ENCODE measurements around the gene LCP2. TPM values are rescaled to one million over a fixed set of nuclear protein-coding genes. Genes with fewer than 3 reads are reported as not detected.

Gene LCP2
- total and polyA plus RNA-seq, 12 donors, result 2.4 to 53.7 (median 17.7) TPM

GRCh38 chr5:170310256-170310926 lies 12.8 kb upstream of the LCP2 start:
- Histone ChIP-seq H3K4me1 (replicated peaks in 1 of 2) (peaks cover 18 to 37% of the 10 kb centered on the region in 2 donors), H3K27me3 (no peaks in the 10 kb centered on the region), H3K4me3 (no peak overlapping the region), H3K27ac (peak overlapping the region in 1 of 5 donors; percentile 38), H3K9me3 (replicated peaks in 1 of 3) (no peaks in the 10 kb centered on the region), H3K36me3 (replicated peaks in 1 of 2) (no peaks in the 10 kb centered on the region)
- intact Hi-C loops (cut with DNase I), result no loop called here
- no peak for DNase-seq
- 60 to 74% (median 70%) methylated on average over 4 to 5 of the region's 5 CpGs for WGBS, 4 donors
- TF ChIP-seq CTCF (IDR thresholded peaks at IDR 0.05), result no peak
- no peak for TF ChIP-seq POLR2A (IDR thresholded peaks at IDR 0.05)

GRCh38 chr5:170308686-170309085 lies 11.1 kb upstream of the LCP2 start:
- TF ChIP-seq CTCF (IDR thresholded peaks at IDR 0.05) (no peak), POLR2A (IDR thresholded peaks at IDR 0.05) (no peak)
- Histone ChIP-seq H3K9me3 (replicated peaks in 1 of 3) (no peaks in the 10 kb centered on the region), H3K4me1 (replicated peaks in 1 of 2) (peaks cover 12 to 31% of the 10 kb centered on the region in 2 donors), H3K27ac (peak overlapping the region in 2 of 5 donors; percentile 84), H3K27me3 (no peaks in the 10 kb centered on the region), H3K36me3 (replicated peaks in 1 of 2) (no peaks in the 10 kb centered on the region), H3K4me3 (no peak overlapping the region)
- intact Hi-C loops (cut with DNase I), result no loop called here
- DNase-seq, result no peak
- WGBS, 4 donors, result 81 to 89% (median 86%) methylated on average over 2 of the region's 2 CpGs

- no peak overlapping the region for H3K4me3 ChIP-seq
- no peaks in the 10 kb centered on the region for H3K9me3 ChIP-seq (replicated peaks in 1 of 3)
- intact Hi-C loops (cut with DNase I), result no loop called here
- TF ChIP-seq POLR2A (IDR thresholded peaks at IDR 0.05) (peak in 1 of 2 donors; percentile 10), CTCF (IDR thresholded peaks at IDR 0.05) (no peak)
- peak overlapping the region in 3 of 5 donors; percentile 61 to 84 (median 84) for H3K27ac ChIP-seq
- DNase-seq, result peak; percentile 57 to 92 (median 86)
- 46 to 66% (median 60%) methylated on average over 15 of the region's 15 CpGs for WGBS, 4 donors
- peaks cover 19 to 38% of the 10 kb centered on the region in 2 donors for H3K4me1 ChIP-seq (replicated peaks in 1 of 2)
- no peaks in the 10 kb centered on the region for H3K27me3 ChIP-seq
- H3K36me3 ChIP-seq (replicated peaks in 1 of 2), result no peaks in the 10 kb centered on the region
These were observed 10.2 kb upstream of the LCP2 start for GRCh38 chr5:170307575-170308465.

GRCh38 chr5:170306381-170306831 lies 8.8 kb upstream of the LCP2 start:
- peaks cover 23 to 44% of the 10 kb centered on the region in 2 donors for H3K4me1 ChIP-seq (replicated peaks in 1 of 2)
- 38 to 40% (median 38%) methylated on average over 5 of the region's 5 CpGs for WGBS, 4 donors
- no peaks in the 10 kb centered on the region for H3K36me3 ChIP-seq (replicated peaks in 1 of 2)
- DNase-seq, result peak; percentile 63 to 93 (median 89)
- H3K27me3 ChIP-seq, result no peaks in the 10 kb centered on the region
- no peak overlapping the region for H3K4me3 ChIP-seq
- intact Hi-C loops (cut with DNase I), result no loop called here
- TF ChIP-seq POLR2A (IDR thresholded peaks at IDR 0.05) (peak in 1 of 2 donors; percentile 24), CTCF (IDR thresholded peaks at IDR 0.05) (no peak)
- H3K27ac ChIP-seq, result peak overlapping the region in 4 of 5 donors; percentile 10 to 84 (median 72)
- no peaks in the 10 kb centered on the region for H3K9me3 ChIP-seq (replicated peaks in 1 of 3)

Data from adrenal gland (tissue), 12 donors.